Vagina (tissue), 2 donors: ENCODE results near the gene ACSS3. TPM values are rescaled to one million over a fixed set of nuclear protein-coding genes. Genes with fewer than 3 reads are reported as not detected.

Experiments
- DNase-seq, 2 donors: peaks; one replicate each; pipeline ENCODE4 v3.0.0-alpha.2; 2017; ENCODE audit errors: extremely low spot score in 2 of 2
- H3K27ac ChIP-seq: fragments of 200-600 bp; sonication (generic); one replicate; pipeline ENCODE4 v1.5.1; 2019
- H3K27me3 ChIP-seq: fragments of 200-600 bp; sonication (generic); one replicate; pipeline ENCODE4 v1.5.1; 2019
- H3K36me3 ChIP-seq, 2 donors: fragments of 200-600 bp; sonication (generic); one replicate each; pipeline ENCODE4 v1.5.1; 2017 to 2019
- H3K4me1 ChIP-seq: fragments of 200-600 bp; sonication (generic); one replicate; pipeline ENCODE4 v1.5.1; 2019
- H3K4me3 ChIP-seq, 2 donors: fragments of 200-600 bp; sonication (generic); 1 replicate in 1 of 2; 2 replicates in 1 of 2; pipeline ENCODE4 v1.5.1; 2016 to 2019
- H3K9me3 ChIP-seq: fragments of 200-600 bp; sonication (generic); one replicate; pipeline ENCODE4 v1.5.1; 2019
- POLR2A ChIP-seq, 2 donors: fragments of 450-650 bp; IDR thresholded peaks; one replicate each; pipeline ENCODE4 v1.6.1; 2017; ENCODE audit warnings: antibody characterized with exemption in 2 of 2, mild to moderate bottlenecking in 2 of 2, moderate library complexity in 2 of 2
- POLR2AphosphoS5 ChIP-seq, 2 donors: sonication (generic); formaldehyde crosslinking; IDR thresholded peaks; one replicate each; pipeline ENCODE4 v1.9.0; 2017; ENCODE audit warnings: antibody characterized with exemption in 2 of 2, mild to moderate bottlenecking in 2 of 2, low read depth in 1 of 2; ENCODE audit not compliant: insufficient read depth in 1 of 2
- intact Hi-C: fragments of 100-400 bp; cut with DNase I; formaldehyde crosslinking; loops from one replicate; pipeline ENCODE4 v1.15.1; 2023
- total RNA-seq: library from RNA; depleted of rRNA; stranded (reverse); fragments of >200 nt; gene quantifications from one replicate; pipeline ENCODE4 v1.2.3, GENCODE V29; 2016
- TF ChIP-seq, protein P1 (sequence below), 3 experiments: fragments of 450-650 bp in 2 of 3; fragments of 200-600 bp in 1 of 3; sonication (generic) in 1 of 3; IDR thresholded peaks; one replicate each; pipeline ENCODE4 v1.5.1; 2017 to 2019; ENCODE audit warnings: antibody characterized with exemption in 3 of 3, mild to moderate bottlenecking in 2 of 3, moderate library complexity in 2 of 3

Gene ACSS3
- total RNA-seq, 1 donor from 2014 or later: 29.5 TPM

DNA sequence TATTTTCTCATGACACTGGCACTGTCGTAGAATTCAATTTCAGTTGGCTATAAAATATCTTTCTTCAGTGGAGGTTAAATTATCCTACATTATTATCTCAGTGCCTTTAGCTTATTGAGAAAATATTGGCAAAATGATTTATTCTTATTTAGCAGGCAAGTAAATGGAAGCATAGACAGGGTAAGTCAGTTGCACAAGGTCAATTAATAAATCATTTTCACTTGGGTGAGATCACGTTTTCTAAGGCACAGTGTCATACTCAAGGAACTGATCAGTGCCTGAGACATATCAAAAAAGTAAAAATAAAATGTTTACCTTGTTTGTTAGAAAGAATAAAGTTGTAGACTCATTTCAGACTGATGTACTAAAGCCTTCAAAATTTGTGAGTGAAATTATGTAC is 95.0 kb downstream of the ACSS3 start:
- H3K36me3 ChIP-seq: peaks cover 0 to 21% of the 10 kb centered on the region in 2 donors
- H3K4me3 ChIP-seq: no peak overlapping the region
- TF ChIP-seq, protein P1, sequence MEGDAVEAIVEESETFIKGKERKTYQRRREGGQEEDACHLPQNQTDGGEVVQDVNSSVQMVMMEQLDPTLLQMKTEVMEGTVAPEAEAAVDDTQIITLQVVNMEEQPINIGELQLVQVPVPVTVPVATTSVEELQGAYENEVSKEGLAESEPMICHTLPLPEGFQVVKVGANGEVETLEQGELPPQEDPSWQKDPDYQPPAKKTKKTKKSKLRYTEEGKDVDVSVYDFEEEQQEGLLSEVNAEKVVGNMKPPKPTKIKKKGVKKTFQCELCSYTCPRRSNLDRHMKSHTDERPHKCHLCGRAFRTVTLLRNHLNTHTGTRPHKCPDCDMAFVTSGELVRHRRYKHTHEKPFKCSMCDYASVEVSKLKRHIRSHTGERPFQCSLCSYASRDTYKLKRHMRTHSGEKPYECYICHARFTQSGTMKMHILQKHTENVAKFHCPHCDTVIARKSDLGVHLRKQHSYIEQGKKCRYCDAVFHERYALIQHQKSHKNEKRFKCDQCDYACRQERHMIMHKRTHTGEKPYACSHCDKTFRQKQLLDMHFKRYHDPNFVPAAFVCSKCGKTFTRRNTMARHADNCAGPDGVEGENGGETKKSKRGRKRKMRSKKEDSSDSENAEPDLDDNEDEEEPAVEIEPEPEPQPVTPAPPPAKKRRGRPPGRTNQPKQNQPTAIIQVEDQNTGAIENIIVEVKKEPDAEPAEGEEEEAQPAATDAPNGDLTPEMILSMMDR (IDR thresholded peaks at IDR 0.05): no peak
- TF ChIP-seq POLR2AphosphoS5 (IDR thresholded peaks at IDR 0.05; ENCODE audit: insufficient read depth in 1 of 2, low read depth in 1 of 2): no peak
- no peak for TF ChIP-seq POLR2A (IDR thresholded peaks at IDR 0.05)
- intact Hi-C loops: no loop called here
- no peak overlapping the region for H3K27ac ChIP-seq
- no peaks in the 10 kb centered on the region for H3K27me3 ChIP-seq
- H3K4me1 ChIP-seq: no peaks in the 10 kb centered on the region
- H3K9me3 ChIP-seq: peaks cover 7% of the 10 kb centered on the region
- no peak for DNase-seq

DNA sequence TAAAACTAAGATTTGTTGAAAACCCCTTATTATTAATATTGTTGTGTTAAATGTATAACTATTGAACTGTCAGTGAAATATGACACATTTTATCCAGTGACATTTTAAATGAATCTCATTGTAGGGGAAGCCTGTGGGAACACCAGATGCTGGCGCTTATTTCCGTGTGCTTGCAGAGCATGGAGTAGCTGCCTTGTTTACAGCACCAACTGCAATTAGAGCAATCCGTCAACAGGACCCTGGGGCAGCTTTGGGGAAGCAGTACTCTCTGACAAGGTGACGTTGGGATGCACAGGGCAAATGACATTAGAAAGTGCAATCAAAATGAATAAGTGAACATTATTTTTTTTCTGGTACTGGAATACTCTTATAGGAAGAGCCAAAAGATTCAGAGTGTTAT is 96.8 kb downstream of the ACSS3 start:
- intact Hi-C loops: no loop called here
- Histone ChIP-seq H3K36me3 (peaks cover 0 to 21% of the 10 kb centered on the region in 2 donors), H3K27ac (no peak overlapping the region)

DNA sequence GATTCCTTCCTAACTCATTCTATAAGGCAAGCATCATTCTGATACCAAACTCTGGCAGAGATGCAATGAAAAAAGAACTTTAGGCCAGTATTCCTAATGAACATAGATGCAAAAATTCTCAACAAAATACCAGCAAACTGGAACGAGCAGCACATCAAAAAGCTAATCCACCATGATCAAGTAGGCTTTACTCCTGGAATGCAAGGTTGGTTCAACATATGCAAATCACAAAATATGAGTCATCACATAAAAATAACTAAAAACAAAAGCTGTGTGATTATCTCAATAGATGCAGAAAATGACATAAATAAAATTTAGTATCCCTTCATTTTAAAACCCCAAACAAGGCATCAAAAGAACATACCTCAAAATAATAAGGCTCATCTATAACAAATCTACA is 98.9 kb downstream of the ACSS3 start:
- no peaks in the 10 kb centered on the region for H3K4me1 ChIP-seq

More for the DNA sequence above, 96.8 kb downstream of the ACSS3 start:
- Histone ChIP-seq H3K4me1 (no peaks in the 10 kb centered on the region), H3K4me3 (no peak overlapping the region), H3K27me3 (no peaks in the 10 kb centered on the region), H3K9me3 (peaks cover 7% of the 10 kb centered on the region)
- no peak for TF ChIP-seq POLR2A (IDR thresholded peaks at IDR 0.05)
- TF ChIP-seq, protein P1 (IDR thresholded peaks at IDR 0.05): no peak
- TF ChIP-seq POLR2AphosphoS5 (IDR thresholded peaks at IDR 0.05; ENCODE audit: insufficient read depth in 1 of 2, low read depth in 1 of 2): no peak
- no peak for DNase-seq

DNA sequence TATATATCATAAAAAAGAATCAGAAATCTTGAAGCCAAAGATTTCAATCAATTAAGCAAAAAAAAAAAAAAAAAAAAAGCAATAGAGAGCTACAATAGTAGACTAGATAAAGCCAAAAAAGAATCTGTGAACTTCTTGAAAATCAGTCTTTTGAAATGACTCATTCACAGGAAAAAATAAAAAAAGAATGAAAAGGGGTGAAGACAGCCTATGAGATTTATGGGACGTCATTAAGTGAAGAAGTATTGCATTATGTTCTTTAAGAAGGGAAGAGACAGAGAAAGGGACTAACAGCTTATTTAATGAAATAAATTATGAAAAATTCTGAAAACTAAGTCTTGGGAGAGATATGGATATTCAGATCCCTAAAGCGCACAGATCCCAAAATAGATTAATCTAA is 103.8 kb downstream of the ACSS3 start:
- intact Hi-C loops: no loop called here
- Histone ChIP-seq H3K4me1 (no peaks in the 10 kb centered on the region), H3K27me3 (no peaks in the 10 kb centered on the region), H3K9me3 (peaks cover 6% of the 10 kb centered on the region), H3K36me3 (peaks cover 0 to 2% of the 10 kb centered on the region in 2 donors), H3K27ac (no peak overlapping the region), H3K4me3 (no peak overlapping the region)
- no peak for DNase-seq
- no peak for TF ChIP-seq POLR2AphosphoS5 (IDR thresholded peaks at IDR 0.05; ENCODE audit: insufficient read depth in 1 of 2, low read depth in 1 of 2)
- TF ChIP-seq POLR2A (IDR thresholded peaks at IDR 0.05): no peak
- TF ChIP-seq, protein P1 (IDR thresholded peaks at IDR 0.05): no peak

More for the DNA sequence above, 98.9 kb downstream of the ACSS3 start:
- Histone ChIP-seq H3K9me3 (peaks cover 7% of the 10 kb centered on the region), H3K4me3 (no peak overlapping the region), H3K36me3 (peaks cover 0 to 21% of the 10 kb centered on the region in 2 donors), H3K27me3 (no peaks in the 10 kb centered on the region), H3K27ac (no peak overlapping the region)
- intact Hi-C loops: no loop called here
- DNase-seq: no peak
- TF ChIP-seq POLR2A (IDR thresholded peaks at IDR 0.05): no peak
- TF ChIP-seq, protein P1 (IDR thresholded peaks at IDR 0.05): no peak

DNA sequence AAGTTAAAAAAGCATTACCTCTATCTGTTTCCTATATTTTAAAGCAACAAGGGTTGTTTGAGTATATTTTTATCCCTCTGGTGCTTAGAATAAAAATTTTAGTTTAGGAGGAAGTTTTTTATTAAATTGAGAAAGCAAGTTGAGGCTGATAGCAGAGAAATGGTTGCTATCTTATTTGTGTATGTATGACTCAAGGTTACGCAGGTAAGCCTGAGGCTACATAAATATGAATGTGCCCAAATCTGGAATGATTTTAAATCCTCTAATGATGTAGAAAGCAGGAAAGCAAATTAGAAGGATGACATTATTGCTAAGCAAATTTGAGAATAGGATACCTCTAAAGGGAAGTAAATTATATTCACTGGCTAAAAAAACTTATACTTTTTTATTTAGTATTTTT is 109.8 kb downstream of the ACSS3 start:
- no peaks in the 10 kb centered on the region for H3K36me3 ChIP-seq
- no peaks in the 10 kb centered on the region for H3K4me1 ChIP-seq
- TF ChIP-seq POLR2AphosphoS5 (IDR thresholded peaks at IDR 0.05; ENCODE audit: insufficient read depth in 1 of 2, low read depth in 1 of 2) (no peak), POLR2A (IDR thresholded peaks at IDR 0.05) (no peak)
- TF ChIP-seq, protein P1 (IDR thresholded peaks at IDR 0.05): no peak
- H3K27ac ChIP-seq: no peak overlapping the region
- DNase-seq: no peak
- no peaks in the 10 kb centered on the region for H3K9me3 ChIP-seq
- intact Hi-C loops: no loop called here
- no peaks in the 10 kb centered on the region for H3K27me3 ChIP-seq
- H3K4me3 ChIP-seq: no peak overlapping the region
